ENCODE data around the gene HAUS1.
"Not testable (repeated sequence)": the region's sequence is repeated elsewhere in the genome, so short reads cannot be mapped to it uniquely, and the experiment has no call there.

The HAUS1 gene

DNA sequence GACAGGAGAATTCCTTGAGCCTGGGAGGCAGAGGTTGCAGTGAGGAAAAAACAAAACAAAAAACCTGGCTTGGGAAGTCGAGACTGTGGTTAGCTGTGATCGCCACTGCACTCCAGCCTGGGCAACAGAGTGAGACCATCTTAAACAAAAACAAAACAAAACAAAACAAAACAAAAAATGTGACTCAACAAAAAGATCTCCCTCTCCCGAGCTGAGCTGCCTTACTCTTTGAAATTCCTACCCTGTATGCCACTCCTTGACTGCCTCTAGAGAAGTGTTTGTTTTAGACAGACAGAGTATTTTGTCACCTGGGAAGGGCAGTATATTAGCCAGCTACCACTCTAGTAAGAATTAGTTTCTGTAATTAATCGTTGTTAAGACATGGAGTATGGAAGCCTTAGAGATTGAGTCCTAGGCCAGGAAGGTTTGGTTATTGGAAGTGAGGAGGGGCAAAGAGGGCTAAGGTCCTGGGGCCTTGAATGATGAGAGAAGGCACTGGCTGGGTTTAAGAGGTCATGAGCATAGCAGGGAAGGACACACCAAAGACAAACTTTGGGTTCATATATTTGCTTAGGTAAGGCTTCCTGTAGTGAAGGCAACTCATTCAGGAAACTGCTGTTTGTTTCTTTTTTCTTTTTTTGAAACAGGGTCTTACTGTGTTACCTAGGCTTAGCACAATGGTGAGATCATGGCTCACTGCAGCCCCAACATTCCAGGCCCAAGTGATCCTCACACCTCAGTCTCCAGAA is 56.0 kb downstream of the HAUS1 start:
- DNase-seq: no peak

DNA sequence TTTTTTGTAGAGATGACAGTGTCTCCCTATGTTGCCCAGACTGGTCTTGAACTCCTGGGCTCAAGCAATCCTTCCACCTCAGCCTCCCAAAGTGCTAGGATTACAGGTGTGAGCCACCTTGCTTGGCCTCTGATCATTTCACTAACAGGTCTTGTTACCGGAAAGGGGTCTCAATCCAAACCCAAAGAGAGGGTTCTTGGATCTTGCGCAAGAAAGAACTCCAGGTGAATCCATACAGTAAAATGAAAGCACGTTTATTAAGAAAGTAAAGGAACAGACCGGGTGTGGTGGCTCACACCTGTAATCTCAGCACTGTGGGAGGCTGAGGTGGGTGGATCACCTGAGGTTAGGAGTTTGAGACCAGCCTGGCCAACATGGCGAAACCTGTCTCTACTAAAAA is 56.7 kb downstream of the HAUS1 start:
- DNase-seq: not testable (repeated sequence)

DNA sequence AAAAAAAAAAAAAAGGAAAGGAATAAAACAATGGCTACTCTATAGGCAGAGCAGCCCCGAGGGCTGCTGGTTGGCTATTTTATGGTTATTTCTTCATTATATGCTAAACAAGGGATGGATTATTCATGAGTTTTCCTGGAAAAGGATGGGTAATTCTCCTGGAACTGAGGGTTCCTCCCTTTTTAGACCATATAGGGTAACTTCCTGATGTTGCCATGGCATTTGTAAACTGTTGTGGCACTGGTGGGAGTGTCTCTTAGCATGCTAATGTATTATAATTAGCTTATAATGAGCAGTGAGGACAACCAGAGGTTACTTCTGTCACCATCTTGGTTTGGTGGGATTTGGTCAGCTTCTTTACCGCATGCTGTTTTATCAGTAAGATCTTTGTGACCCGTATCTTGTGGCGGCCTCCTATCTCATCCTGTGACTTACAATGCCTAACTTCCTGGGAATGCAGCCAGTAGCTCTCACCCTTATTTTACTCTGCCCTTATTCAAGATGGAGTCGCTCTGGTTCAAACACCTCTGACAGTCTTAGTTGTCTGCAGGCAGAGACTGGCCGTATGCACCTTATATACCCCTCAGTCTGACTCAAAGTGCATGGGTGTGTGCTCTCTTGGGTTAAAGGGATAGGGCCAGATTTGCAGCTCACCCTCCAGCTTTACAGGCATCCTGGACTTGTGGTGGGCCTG is 57.7 kb downstream of the HAUS1 start:
- no peak for DNase-seq

DNA sequence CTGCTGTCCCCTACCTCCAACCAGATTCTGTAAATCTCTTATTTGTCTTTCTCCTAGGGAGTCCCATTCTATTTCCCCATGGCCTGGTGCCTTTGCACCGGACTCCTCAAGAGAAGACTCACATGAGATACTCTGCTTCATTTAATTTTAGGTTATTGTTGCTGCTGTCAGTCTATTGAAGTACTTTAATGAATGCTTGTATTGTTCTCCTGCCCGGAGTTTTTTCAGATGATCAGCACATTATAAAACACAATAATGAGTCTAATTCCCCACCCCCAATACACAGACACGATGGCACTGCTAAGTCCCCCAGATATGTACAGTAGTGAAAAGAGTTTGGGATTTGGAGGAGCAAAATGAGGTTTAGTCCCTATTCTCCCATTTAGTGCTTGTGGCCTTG is 58.9 kb downstream of the HAUS1 start:
- DNase-seq: no peak

GRCh38 chr18:46163941-46164499 is 59.8 kb downstream of the HAUS1 start:
- DNase-seq: no peak

GRCh38 chr18:46164502-46164901 is 60.3 kb downstream of the HAUS1 start:
- not testable (repeated sequence) for DNase-seq

GRCh38 chr18:46164920-46165319 is 60.7 kb downstream of the HAUS1 start:
- DNase-seq: no peak

GRCh38 chr18:46166261-46166970 is 62.2 kb downstream of the HAUS1 start:
- DNase-seq: no peak

GRCh38 chr18:46167971-46168370 is 63.8 kb downstream of the HAUS1 start:
- DNase-seq: no peak

DNA sequence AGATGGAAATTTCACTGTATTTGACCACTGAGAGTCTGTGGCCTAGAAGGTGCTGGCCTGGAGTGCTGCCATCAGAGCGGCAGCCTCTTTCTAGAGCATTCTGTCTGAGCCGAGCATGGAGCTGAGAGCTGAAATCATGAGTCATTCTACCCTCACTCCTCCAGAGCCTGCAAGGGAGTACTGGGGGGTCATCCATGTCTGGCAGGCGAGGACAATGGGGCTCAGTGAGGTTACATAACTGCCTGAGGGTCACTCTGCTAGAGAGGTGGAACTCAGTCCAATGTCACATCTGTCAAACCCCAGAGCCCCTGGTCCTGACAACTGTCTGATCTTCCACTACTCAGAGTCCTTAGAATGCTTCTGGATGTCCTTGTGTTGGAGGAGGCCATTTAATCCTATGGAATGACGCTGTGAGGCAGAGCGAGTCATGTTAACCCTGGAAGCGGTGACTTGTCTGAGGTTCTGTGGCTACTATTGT is 65.3 kb downstream of the HAUS1 start:
- no peak for DNase-seq

DNA sequence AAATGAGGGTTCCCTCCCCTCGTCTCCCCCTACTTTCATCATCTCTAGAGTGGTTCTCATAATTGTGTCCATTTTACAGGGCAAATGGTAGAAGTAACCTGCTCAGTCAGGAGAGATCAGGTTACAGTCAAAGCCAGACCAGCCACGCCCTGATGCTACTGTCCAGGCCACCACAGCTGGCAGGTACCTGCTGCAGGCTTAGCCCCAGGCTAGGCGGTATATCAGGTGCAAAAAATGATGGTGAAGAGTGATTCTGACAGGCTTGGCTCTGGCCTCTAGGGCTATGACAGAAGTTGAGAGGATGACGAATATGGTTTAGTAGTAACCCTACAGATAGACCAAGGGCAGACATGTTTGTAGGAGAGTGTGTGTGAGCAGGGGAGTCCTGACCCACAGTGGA is 67.1 kb downstream of the HAUS1 start:
- DNase-seq: no peak

DNA sequence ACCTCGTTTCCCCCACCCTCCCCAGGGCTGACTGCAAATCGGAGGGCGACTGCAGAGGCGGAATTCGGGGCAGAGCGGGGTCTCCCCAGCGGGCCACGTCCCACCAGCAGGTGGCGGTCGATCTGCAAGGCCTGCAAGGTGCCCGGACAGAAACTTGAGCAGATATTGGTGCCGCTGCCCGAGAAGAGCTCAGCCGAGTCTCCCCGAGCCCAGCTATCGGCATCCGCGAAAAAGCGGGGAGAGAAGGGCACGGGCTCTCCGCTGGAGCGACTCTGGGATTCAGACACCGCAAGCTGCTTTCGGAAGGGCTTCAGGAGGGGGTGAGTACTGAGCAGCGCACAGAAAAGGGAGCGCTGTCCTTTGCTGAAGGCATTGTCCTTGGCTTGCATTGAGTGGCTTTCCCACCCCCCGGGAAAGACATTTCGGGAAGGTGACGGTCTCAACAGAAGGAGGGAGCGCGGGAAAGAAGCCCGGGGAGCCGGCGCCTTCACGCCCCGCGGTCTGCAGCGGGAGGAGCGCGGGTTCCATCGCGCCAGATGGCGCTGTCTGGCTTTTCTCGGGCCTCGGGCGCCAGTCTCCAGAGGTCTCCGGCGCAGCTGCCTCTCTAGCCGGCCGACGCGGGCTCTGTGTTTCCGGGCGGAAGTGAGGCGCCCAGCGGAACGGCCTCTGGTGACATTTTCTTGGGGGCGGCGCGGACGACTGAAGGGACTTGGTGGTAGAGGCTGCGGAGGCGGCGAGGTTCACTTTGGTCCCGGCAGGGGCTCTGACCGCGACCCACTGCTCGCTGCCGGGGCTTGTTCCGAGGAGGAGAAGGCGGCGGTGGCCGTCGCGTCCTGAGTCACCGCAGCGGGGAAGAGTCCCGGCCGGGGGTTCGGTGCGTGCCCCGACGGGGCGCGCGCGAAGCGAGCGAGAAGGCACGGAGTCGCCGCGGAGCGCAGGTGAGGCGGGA is 69.5 kb downstream of the HAUS1 start:
- peak; percentile 55 for DNase-seq

DNA sequence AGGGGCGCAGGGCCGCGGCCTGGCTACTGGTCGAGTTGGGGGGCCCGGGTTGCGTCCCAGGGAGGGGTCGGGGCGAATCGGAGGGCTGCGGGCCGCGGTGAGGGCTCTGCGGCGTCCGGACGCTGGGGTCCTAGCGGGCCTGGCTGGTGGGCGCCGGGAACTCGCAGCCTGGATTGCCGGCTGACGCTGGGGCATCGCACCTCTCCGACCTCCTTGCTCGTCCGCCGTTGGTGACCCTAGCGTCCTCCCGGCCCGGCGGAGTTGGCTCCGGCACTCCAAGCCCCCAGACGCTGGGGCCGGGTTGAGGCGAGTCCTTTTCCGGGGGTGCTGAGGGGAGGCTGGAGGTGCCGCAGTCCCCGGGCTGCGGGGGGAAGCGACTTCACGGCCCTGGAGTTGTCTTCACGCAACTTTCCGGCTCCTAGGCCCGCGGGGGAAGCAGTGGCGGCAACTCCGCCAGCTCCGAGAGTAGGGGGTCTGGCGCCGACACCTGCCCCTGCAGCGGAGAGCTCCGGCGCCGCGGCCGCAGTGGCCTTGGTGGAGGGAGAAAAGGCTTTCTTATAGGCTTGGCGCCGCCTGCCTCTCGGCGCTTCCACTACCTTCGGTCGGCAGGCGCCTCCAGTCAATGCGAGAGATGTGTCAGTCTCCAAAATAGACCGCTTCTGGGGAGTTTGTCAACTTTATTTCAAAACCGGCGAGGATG is 70.3 kb downstream of the HAUS1 start:
- no peak for DNase-seq

- no peak for DNase-seq
Observed at GRCh38 chr18:46176001-46176400, 71.8 kb downstream of the HAUS1 start.

Data from NCI-H2029 treated with DMSO at 0.1 percent for 48 hours (cell line).